HG03521 (cell line): ENCODE results near the gene WASF2.
"Not testable (repeated sequence)": the region's sequence is repeated elsewhere in the genome, so short reads cannot be mapped to it uniquely, and the experiment has no call there.

ENCODE experiments used
- ATAC-seq: cut with Tn5 transposase; IDR thresholded peaks from one replicate; pipeline ENCODE4 v1.9.1; 2021; ENCODE audit warnings: mild to moderate bottlenecking, moderate library complexity; ENCODE audit not compliant: unreplicated experiment

Gene WASF2

DNA sequence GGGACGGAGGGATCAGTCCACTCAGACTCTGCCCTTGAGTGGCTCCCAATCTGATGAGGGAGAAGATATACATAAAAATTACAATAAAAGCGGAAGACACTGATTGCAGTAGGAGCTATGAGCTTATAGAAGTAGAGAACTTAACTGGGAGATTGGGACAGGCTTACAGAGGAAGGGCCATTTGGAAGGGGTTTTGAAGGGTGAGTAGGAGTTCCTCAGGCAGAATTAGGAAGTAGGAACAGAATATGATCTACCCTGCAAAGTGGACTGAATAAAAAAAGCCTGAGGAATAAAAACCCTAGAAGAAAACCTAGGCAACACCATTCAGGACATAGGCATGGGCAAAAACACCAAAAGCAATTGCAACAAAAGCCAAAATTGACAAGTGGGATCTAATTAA is 9.2 kb upstream of the WASF2 start:
- no peak for ATAC-seq

DNA sequence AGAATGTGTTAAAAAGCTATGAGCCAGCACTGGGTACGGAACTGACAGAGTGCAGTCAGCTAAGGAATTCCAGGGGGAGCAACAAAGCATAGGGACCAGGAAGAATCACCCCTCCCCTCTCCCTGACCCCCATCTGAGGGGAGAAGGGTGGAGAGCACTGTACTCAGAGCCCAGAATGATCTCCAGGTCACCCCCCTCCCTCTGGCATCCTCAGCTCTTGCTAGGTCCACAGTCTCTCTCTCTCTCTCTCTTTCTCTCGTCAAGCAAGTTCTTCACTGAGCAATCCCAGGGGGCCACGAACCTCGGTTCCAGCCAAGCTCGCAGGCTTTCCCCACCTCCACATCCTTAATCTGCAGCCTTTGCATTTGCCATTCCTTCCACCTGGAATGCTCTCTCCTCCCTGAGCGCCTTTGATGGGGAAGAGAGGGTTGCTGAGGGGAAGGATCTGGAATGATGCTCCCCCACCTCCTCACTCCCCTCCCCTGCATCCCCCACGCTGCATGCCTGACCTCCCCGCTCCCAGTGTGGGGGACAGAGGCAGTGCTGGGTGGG is 6.7 kb upstream of the WASF2 start:
- ATAC-seq = no peak

DNA sequence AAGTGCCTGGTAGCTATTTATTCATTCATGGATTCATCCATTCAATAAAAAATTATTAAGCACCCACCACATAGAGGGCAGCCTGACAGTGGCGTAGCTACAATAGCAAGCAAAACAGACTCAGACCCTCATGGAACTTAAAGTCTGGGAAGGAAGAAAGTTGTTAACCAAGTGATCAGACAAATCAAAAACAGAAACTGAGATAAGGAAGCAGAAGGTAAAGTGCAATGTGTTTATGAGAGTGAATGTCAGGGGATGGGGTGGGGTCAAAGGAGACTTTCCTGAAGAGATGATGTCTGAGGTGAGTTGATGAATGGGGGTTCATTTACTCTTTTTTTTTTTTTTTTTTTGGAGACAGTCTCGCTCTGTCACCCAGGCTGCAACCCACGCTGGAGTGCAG is 2.8 kb upstream of the WASF2 start:
- no peak for ATAC-seq

- no peak for ATAC-seq
Measured at GRCh38 chr1:27491748-27492700, 2.1 kb upstream of the WASF2 start.

DNA sequence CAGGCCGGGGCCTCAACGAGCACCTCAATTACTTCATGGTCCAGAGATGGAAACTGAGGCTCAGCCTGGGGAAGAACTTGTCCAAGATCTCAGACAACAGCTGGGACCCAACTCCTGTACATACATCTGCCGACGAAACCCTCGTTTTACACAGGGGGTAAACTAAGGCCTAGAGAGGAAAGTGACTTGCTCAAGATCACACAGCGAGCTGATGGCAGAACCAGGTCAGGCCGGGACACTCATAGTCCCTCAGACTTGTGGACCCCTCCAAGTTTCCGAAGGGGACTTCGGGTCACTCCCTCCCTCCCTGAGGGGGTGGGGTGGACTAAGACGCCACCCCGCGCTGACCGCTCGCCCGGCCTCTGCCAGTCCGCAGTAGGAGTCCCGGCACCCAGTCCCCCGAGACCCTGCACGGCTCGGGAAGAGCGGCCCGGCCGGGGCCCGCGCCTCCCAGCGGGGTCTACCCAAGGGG is 430 bp downstream of the WASF2 start:
- peak; percentile 13 for ATAC-seq

DNA sequence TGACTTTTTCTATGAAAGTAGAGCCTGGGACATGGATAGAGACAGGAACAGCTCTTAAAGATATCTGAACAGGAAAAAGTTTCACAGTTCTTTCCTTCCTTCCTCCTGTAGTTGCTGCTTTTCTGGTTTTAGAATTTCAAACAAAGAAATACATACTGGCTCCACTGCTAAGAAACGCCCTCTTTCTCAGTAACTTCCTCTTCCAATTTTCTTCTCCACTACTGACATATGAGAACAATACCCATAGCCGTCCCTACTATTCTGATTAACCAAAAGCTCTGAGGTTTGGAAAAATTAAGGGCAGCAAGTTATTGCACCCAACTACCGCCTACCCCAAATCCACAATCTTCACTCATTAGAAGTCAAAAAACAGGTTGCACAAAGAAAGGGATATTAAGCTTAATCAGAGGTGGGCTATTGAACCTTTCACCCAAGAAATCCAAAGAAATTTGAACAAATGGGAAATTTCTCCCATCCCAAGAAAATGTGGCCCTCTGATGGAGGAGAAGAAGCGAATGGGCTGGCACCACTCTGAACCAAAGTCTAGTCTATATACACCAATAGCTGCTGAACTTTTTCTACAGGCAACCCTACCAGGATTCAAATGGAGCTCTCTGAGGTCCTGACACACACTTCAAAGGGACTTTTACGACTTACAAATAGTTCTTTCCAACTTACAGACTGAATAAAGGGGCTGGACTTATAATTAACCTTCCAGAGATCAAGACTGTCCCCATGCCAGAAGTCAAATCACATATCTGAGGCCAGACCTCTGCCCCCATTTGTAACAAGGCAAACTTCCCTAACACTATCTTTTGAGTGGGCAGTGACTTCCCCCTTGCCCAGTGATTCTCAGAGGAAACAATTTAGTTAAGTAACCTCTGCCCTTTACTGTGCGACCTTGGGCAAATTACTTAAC is 1.7 kb downstream of the WASF2 start:
- no peak for ATAC-seq

DNA sequence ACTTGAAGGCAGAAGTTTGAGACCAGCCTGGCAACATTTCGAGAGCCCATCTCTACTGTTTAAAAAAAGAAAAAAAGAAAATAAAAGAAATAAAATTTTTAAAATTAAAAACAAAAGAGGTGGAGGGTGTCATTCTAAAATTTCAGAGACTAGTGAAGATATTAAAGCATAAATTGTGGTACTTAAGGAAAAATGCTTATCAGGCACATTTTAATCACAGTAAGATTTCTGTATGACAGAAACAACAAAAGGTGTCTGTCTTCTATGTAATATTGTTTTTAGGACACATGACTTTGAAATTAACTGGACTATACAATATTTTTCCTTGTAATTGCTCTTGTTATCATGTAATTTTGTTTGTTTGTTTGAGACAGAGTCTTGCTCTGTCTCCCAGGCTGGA is 4.6 kb downstream of the WASF2 start:
- no peak for ATAC-seq

GRCh38 chr1:27483659-27484058 is 6.3 kb downstream of the WASF2 start:
- ATAC-seq = no peak

DNA sequence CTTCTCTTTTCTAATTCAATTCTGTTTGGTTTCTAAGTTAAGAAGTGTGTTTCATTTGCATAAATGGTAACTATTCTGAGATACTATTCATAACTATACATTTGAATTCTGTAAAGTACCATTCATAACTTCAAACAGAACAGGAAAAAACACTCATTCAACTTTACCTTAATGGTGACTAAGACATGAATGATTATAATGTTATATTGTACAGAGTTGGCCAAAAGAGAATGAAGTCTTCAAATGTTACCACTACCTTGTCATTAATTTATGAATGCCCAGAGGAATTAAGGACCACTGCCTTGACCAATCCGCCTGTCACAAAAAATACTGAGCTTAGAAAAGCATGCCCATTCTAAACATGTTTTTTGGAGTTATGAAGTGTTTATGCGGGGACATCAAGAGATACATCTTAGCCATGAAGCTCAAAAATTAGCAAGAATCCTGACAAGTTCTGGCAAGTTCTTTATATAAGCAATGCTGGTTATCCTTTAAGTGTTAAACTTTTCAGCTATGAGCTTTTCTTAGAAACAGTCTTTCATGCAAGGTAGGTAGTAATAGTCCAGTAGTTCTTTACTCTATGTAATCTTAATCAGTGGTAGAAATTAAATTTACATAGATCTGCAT is 7.9 kb downstream of the WASF2 start:
- no peak for ATAC-seq

GRCh38 chr1:27478098-27478497 is 11.9 kb downstream of the WASF2 start:
- no peak for ATAC-seq

GRCh38 chr1:27476237-27476636 is 13.7 kb downstream of the WASF2 start:
- no peak for ATAC-seq

- ATAC-seq = no peak
Measured at GRCh38 chr1:27475720-27476119, 14.2 kb downstream of the WASF2 start.

GRCh38 chr1:27473755-27474154 is 16.2 kb downstream of the WASF2 start:
- no peak for ATAC-seq

GRCh38 chr1:27472098-27472497 is 17.9 kb downstream of the WASF2 start:
- ATAC-seq = not testable (repeated sequence)

DNA sequence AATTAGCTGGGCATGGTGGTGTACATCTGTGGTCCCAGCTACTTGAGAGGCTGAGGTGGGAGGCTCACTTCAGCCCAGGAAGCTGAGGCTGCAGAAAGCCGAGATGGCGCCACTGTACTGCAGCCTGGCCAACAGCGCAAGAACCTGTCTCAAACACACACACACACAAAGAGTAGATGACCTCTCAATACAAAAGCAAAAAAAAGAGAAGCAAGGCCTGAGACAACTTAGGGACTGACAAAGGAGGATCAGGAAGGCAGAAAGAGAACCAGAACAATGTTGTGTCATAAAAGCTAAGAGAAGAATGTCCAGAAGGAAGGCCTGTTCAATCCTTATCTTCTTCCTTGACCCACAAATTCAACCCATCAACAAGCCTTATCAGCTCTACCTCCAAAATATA is 18.5 kb downstream of the WASF2 start:
- no peak for ATAC-seq

- ATAC-seq = no peak
Measured at GRCh38 chr1:27469334-27469733, 20.6 kb downstream of the WASF2 start.

GRCh38 chr1:27468378-27468777 is 21.6 kb downstream of the WASF2 start:
- ATAC-seq = not testable (repeated sequence)

- ATAC-seq = no peak
Measured at GRCh38 chr1:27464926-27465647, 24.9 kb downstream of the WASF2 start.

DNA sequence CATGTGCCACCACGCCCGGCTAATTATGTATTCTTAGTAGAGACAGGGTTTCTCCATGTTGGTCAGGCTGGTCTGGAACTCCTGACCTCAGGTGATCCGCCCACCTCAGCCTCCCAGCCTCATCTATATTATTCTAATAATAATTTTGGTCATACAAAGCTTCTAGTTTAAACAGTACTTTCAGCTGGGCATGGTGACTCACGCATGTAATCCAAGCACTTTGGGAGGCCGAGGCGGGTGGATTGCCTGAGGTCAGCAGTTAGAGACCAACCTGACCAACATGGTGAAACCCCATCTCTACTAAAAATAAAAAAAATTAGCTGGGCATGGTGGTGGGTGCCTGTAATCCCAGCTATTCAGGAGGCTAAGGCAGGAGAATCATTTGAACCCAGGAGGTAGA is 26.1 kb downstream of the WASF2 start:
- not testable (repeated sequence) for ATAC-seq

- not testable (repeated sequence) for ATAC-seq
Measured at GRCh38 chr1:27458521-27458920, 31.4 kb downstream of the WASF2 start.
